Mucosa of stomach (tissue), 1 donor: ENCODE results near the gene MAP1S.

Experiments used
- H3K27me3 ChIP-seq: one replicate; pipeline ENCODE4 v1.7.0; 2013; ENCODE audit warnings: mild to moderate bottlenecking, low read length; ENCODE audit not compliant: control insufficient read depth, insufficient read depth
- H3K36me3 ChIP-seq: one replicate; pipeline ENCODE4 v1.7.0; 2013; ENCODE audit warnings: low read length; ENCODE audit not compliant: control insufficient read depth, insufficient read depth
- H3K4me1 ChIP-seq: one replicate; pipeline ENCODE4 v1.7.0; 2013; ENCODE audit warnings: mild to moderate bottlenecking, low read length; ENCODE audit not compliant: control insufficient read depth, insufficient read depth
- H3K4me3 ChIP-seq: one replicate; pipeline ENCODE4 v1.7.0; 2013; ENCODE audit warnings: low read length
- H3K9ac ChIP-seq: one replicate; pipeline ENCODE4 v1.7.0; 2013; ENCODE audit warnings: mild to moderate bottlenecking, low read length, moderate library complexity
- H3K9me3 ChIP-seq: one replicate; pipeline ENCODE4 v1.7.0; 2013; ENCODE audit warnings: mild to moderate bottlenecking, low read length, moderate library complexity; ENCODE audit not compliant: control insufficient read depth
- donor health status: Pancreatic carcinoma.

The MAP1S gene

DNA sequence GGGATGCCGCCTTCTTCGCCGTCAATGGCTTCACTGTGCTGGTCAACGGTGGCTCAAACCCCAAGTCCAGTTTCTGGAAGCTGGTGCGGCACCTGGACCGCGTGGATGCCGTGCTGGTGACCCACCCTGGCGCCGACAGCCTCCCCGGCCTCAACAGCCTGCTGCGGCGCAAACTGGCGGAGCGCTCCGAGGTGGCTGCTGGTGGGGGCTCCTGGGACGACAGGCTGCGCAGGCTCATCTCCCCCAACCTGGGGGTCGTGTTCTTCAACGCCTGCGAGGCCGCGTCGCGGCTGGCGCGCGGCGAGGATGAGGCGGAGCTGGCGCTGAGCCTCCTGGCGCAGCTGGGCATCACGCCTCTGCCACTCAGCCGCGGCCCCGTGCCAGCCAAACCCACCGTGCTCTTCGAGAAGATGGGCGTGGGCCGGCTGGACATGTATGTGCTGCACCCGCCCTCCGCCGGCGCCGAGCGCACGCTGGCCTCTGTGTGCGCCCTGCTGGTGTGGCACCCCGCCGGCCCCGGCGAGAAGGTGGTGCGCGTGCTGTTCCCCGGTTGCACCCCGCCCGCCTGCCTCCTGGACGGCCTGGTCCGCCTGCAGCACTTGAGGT lies 7.0 kb downstream of the MAP1S start:
- Histone ChIP-seq H3K9ac (no peak overlapping the region), H3K4me3 (no peak overlapping the region), H3K36me3 (peaks cover 6% of the 10 kb centered on the region), H3K27me3 (no peaks in the 10 kb centered on the region), H3K4me1 (peaks cover 9% of the 10 kb centered on the region), H3K9me3 (no peaks in the 10 kb centered on the region)

DNA sequence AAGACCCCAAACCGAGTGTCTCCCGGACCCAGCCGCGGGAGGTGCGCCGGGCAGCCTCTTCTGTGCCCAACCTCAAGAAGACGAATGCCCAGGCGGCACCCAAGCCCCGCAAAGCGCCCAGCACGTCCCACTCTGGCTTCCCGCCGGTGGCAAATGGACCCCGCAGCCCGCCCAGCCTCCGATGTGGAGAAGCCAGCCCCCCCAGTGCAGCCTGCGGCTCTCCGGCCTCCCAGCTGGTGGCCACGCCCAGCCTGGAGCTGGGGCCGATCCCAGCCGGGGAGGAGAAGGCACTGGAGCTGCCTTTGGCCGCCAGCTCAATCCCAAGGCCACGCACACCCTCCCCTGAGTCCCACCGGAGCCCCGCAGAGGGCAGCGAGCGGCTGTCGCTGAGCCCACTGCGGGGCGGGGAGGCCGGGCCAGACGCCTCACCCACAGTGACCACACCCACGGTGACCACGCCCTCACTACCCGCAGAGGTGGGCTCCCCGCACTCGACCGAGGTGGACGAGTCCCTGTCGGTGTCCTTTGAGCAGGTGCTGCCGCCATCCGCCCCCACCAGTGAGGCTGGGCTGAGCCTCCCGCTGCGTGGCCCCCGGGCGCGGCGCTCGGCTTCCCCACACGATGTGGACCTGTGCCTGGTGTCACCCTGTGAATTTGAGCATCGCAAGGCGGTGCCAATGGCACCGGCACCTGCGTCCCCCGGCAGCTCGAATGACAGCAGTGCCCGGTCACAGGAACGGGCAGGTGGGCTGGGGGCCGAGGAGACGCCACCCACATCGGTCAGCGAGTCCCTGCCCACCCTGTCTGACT lies 7.9 kb downstream of the MAP1S start:
- peaks cover 2% of the 10 kb centered on the region for H3K4me1 ChIP-seq
- H3K36me3 ChIP-seq: no peaks in the 10 kb centered on the region
- no peak overlapping the region for H3K9ac ChIP-seq

GRCh38 chr19:17727843-17728242 lies 8.6 kb downstream of the MAP1S start:
- Histone ChIP-seq H3K9ac (no peak overlapping the region), H3K27me3 (no peaks in the 10 kb centered on the region), H3K36me3 (no peaks in the 10 kb centered on the region), H3K9me3 (no peaks in the 10 kb centered on the region), H3K4me1 (no peaks in the 10 kb centered on the region), H3K4me3 (no peak overlapping the region)

More for the DNA sequence above, 7.9 kb downstream of the MAP1S start:
- no peaks in the 10 kb centered on the region for H3K27me3 ChIP-seq
- no peak overlapping the region for H3K4me3 ChIP-seq
- H3K9me3 ChIP-seq: no peaks in the 10 kb centered on the region

DNA sequence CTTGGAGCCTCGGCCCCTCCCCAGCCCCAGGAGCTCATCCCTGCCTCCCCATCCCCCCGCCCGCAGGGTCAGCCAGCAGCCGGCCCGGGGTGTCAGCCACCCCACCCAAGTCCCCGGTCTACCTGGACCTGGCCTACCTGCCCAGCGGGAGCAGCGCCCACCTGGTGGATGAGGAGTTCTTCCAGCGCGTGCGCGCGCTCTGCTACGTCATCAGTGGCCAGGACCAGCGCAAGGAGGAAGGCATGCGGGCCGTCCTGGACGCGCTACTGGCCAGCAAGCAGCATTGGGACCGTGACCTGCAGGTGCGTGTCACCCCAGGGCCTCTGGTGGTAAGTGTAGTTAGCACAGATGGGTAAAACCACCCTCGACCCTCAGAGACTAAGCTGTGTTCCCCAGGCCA lies 13.8 kb downstream of the MAP1S start:
- no peak overlapping the region for H3K4me3 ChIP-seq
- H3K9ac ChIP-seq: no peak overlapping the region
- peaks cover 17% of the 10 kb centered on the region for H3K36me3 ChIP-seq
- no peaks in the 10 kb centered on the region for H3K4me1 ChIP-seq
- H3K27me3 ChIP-seq: no peaks in the 10 kb centered on the region
- H3K9me3 ChIP-seq: no peaks in the 10 kb centered on the region

DNA sequence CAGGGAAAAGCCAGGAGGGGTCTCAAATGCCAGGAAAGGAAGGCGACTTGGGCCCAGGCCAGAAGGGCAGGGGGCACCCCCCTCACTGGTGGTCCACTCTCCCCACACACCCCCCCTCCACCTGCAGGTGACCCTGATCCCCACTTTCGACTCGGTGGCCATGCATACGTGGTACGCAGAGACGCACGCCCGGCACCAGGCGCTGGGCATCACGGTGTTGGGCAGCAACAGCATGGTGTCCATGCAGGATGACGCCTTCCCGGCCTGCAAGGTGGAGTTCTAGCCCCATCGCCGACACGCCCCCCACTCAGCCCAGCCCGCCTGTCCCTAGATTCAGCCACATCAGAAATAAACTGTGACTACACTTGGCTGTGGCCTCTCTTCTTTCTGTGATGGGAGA lies 14.9 kb downstream of the MAP1S start:
- Histone ChIP-seq H3K36me3 (peaks cover 17% of the 10 kb centered on the region), H3K9me3 (no peaks in the 10 kb centered on the region), H3K9ac (no peak overlapping the region)

DNA sequence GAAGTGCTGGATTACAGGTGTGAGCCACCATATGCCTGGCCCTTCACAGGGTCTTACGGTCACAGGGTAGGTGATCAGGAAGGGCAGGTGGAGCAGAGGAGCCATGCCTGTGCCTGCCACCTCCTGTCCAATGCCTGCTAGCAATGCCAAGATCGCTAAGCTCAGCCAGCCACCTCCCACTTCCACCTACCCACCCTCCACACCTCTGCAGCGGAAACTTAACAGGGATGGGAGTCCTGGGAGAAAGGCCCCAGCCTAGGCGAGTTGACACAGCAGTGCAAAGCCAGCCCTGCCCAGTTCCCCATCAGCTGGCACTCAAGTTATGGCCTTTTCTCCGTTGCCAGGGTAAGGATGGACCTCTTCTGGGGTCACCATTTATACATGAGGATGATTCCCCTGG lies 16.1 kb downstream of the MAP1S start:
- H3K4me3 ChIP-seq: no peak overlapping the region
- H3K36me3 ChIP-seq: peaks cover 17% of the 10 kb centered on the region
- no peak overlapping the region for H3K9ac ChIP-seq
- no peaks in the 10 kb centered on the region for H3K9me3 ChIP-seq
- H3K27me3 ChIP-seq: no peaks in the 10 kb centered on the region
- H3K4me1 ChIP-seq: no peaks in the 10 kb centered on the region

More for the DNA sequence above, 14.9 kb downstream of the MAP1S start:
- Histone ChIP-seq H3K4me1 (no peaks in the 10 kb centered on the region), H3K27me3 (no peaks in the 10 kb centered on the region), H3K4me3 (no peak overlapping the region)

DNA sequence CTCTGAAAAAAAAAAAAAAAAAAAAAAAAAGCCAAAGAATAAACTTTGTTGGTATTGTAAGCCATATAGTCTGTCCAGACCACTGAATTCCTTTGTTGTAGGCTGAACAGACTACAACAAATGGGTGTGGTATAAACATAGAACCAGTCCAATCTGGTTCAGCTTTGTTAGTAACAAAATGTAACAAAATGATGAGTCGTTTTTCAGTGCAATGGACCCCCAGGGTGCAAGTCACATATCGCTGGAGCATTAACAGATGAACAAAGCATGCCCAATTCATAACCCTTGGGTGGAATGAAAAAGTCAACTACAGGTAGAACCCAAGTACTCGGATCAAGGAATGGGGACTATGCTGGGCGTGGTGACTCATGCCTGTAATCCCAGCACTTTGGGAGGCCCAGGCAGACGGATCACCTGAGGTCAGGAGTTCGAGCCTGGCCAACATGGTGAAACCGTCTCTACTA lies 18.4 kb downstream of the MAP1S start:
- Histone ChIP-seq H3K4me1 (no peaks in the 10 kb centered on the region), H3K9ac (no peak overlapping the region), H3K36me3 (peaks cover 17% of the 10 kb centered on the region), H3K9me3 (no peaks in the 10 kb centered on the region), H3K4me3 (no peak overlapping the region), H3K27me3 (no peaks in the 10 kb centered on the region)

- no peaks in the 10 kb centered on the region for H3K4me1 ChIP-seq
- no peak overlapping the region for H3K9ac ChIP-seq
- no peaks in the 10 kb centered on the region for H3K9me3 ChIP-seq
- peaks cover 6% of the 10 kb centered on the region for H3K36me3 ChIP-seq
- H3K27me3 ChIP-seq: no peaks in the 10 kb centered on the region
- H3K4me3 ChIP-seq: no peak overlapping the region
Measured at GRCh38 chr19:17739121-17739875, 20.0 kb downstream of the MAP1S start.

DNA sequence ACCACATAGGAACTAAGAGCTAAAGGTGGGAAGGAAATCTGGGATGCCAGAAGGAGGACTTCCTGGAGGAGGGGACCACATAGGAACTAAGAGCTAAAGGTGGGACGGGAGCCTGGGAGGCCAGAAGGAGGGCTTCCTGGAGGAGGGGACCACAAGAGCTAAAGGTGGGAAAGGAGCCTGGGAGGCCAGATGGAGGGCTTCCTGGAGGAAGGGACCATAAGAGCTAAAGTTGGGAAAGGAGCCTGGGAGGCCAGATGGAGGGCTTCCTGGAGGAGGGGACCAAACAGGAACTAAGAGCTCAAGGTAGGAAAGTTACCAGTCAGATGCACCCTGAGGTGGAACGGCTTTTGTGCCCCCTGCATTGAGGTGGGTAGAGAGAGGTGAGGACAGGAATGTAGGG lies 22.2 kb downstream of the MAP1S start:
- Histone ChIP-seq H3K9ac (no peak overlapping the region), H3K36me3 (no peaks in the 10 kb centered on the region), H3K4me3 (no peak overlapping the region), H3K27me3 (no peaks in the 10 kb centered on the region), H3K9me3 (no peaks in the 10 kb centered on the region), H3K4me1 (no peaks in the 10 kb centered on the region)

DNA sequence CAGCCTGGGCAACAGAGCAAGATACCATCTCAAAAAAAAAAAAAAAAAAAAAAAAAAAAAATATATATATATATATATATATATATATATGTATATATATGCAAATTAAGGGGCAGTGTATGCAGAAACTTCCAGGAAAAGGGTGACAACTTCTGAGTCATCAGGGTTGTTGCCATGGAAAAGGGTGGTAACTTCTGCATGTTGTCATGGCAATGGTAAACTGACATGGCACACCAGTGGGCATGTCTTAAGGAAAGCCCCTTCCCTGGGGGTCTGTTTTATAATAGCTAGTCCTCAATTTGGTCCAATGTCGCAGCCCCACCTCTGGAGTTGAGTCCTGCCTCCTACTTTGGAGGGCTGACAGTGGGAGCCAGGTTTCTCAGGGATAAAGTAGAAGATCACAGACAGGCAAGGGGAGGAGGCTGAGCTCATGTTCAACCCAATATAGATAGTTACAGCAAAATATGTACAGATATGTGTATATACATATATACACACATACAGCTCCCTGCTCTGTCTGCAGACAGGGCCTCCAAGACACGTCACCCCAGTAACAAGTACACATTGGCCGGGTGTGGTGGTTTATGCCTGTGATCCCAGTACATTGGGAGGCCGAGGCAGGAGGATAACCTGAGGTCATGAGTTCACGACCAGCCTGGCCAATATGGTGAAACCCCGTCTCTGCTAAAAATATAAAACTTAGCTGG lies 24.7 kb downstream of the MAP1S start:
- no peak overlapping the region for H3K4me3 ChIP-seq
- H3K9me3 ChIP-seq: no peaks in the 10 kb centered on the region
- H3K27me3 ChIP-seq: no peaks in the 10 kb centered on the region
- no peaks in the 10 kb centered on the region for H3K36me3 ChIP-seq
- H3K9ac ChIP-seq: no peak overlapping the region
- peaks cover 5% of the 10 kb centered on the region for H3K4me1 ChIP-seq

DNA sequence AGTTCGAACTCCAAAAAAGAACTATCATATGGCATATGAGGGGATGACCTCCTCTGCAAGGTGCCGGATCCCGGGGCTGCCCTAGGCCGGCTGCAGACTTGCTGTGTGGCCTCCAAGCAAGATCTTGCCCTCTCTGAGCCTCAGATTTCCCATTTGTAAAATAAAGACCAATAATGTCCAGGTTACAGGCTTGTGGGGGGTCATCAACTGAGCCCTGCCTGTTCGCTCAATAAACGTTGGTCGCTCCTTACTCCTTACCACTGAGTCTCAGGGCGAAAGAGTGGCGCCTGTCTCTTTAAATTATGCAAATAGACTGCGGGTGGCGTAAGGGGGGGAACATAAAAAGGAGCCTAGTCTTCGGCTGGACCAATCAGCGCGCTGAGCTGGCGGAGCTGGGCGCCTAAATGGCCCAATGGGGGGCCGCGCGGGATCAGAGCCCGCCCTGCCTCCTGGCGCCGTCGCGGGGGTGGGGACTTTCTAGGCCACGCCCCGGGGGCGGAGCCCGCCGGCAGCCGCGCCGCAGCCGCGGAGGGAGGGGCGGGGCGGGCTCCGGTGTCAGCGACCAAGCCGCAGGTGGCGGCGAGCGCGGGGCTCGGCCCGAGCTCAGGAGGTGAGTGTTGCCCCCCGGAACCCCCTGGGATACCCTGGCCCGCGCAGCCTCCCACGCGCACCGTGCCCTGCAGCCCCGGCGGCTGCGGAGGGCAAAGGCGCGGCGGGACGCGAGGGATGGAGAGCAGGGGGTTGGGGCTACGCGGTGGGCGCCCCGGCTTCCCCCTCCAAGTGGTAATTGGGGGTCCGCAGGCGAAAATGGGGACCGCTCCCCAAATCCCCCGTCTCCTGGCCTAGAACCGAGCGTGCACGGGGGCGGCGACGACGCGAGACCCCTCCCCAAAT lies 28.2 kb downstream of the MAP1S start:
- Histone ChIP-seq H3K9me3 (no peaks in the 10 kb centered on the region), H3K4me3 (no peak overlapping the region), H3K27me3 (no peaks in the 10 kb centered on the region), H3K9ac (no peak overlapping the region), H3K36me3 (no peaks in the 10 kb centered on the region), H3K4me1 (peaks cover 5% of the 10 kb centered on the region)
